K562 treated with DMSO at 1 percent for 24 hours (cell line): Measurements from ENCODE around the gene SAPCD2. TPM values are rescaled to one million over a fixed set of nuclear protein-coding genes. Genes with fewer than 3 reads are reported as not detected.

Source experiments
- total RNA-seq: library from RNA; unstranded; fragments of 300-600 nt; gene quantifications from 2 replicates; pipeline ENCODE4 v1.2.3, GENCODE V29; 2022; ENCODE audit warnings: low read depth; ENCODE audit not compliant: insufficient read depth

Gene SAPCD2, protein sequence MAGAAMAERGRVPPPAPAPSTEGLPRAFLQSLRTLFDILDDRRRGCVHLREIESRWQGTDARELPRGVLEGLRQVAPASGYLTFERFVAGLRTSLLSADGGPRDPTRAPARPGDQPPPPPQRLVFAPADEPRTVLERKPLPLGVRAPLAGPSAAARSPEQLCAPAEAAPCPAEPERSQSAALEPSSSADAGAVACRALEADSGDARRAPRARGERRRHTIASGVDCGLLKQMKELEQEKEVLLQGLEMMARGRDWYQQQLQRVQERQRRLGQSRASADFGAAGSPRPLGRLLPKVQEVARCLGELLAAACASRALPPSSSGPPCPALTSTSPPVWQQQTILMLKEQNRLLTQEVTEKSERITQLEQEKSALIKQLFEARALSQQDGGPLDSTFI
- 36.1 and 38.7 TPM in 2 replicates for total RNA-seq

DNA sequence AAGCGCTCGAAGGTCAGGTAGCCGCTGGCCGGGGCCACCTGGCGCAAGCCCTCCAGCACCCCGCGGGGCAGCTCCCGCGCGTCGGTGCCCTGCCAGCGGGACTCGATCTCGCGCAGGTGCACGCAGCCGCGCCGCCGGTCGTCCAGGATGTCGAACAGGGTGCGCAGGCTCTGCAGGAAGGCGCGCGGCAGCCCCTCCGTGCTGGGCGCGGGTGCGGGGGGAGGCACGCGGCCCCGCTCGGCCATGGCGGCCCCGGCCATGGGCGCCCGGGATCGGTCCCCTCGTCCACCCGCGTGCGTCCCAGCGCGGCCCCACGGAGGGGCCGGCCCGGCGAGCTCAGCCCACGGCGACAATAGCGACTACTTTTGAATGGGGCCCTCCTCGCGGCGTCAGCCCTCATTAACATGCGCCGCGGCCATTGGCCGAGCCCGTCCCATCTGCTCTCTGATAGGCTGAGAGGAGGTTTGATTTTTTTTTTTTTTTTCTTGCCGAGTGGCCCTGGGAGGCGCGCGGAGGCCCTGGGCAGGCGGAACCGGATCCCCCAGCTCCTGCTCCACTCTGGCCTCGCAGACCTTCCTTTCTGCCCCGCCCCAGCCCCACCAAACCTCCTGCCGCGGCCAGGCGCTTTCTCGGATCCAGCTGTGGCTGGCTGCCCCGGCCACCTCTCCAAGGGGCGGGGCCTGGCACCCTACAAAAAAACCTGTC lies at the start of gene SAPCD2:
Gene SAPCD2, minus strand, starts transcription at position 357 of the 705 bp plus-strand sequence. Its CDS starts 97 bp downstream, at position 260.

DNA sequence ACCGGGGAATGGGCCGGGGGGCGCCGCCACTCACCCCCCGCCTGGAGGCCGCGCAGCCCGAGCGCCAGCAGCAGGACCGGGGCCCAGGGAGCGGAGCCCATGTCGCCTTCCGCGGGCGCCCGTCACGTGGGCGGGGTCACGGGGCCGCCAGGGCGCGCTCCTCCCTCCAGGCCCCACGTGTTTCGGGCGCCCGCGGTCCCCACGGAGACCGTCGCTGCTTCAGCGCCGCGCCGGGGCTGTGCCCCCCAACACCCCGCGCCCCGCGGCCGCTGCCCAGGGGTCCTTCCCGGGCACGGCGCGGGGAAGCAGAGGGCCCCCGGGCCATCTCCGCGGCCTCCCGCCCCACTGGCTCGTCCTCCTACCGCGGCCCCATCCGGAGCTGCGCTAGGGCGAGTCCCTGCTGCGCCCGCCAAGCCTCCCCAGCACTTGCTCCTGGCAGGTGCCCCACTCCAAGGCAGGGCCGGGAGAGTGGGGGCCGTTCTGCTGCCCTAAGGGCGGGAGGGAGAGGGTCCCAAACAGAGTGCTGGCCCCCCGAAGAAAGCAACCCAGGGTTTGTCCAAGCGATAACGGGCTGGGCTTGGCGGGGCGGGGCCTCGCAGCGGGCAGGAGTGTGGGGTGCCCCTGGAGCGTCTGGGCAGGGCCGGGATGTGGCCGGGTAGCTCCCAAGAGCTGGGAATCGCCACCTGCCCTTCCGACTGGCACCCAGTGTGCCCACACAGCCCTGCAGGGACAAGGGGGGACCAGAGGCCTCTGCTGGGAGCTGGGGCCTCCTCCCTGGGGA lies 44.4 kb upstream of the SAPCD2 start, which contains the start of gene DPP7:
Gene DPP7, minus strand, starts transcription at position 121 of the 781 bp plus-strand sequence. Its CDS starts 20 bp downstream, at position 101.

DNA sequence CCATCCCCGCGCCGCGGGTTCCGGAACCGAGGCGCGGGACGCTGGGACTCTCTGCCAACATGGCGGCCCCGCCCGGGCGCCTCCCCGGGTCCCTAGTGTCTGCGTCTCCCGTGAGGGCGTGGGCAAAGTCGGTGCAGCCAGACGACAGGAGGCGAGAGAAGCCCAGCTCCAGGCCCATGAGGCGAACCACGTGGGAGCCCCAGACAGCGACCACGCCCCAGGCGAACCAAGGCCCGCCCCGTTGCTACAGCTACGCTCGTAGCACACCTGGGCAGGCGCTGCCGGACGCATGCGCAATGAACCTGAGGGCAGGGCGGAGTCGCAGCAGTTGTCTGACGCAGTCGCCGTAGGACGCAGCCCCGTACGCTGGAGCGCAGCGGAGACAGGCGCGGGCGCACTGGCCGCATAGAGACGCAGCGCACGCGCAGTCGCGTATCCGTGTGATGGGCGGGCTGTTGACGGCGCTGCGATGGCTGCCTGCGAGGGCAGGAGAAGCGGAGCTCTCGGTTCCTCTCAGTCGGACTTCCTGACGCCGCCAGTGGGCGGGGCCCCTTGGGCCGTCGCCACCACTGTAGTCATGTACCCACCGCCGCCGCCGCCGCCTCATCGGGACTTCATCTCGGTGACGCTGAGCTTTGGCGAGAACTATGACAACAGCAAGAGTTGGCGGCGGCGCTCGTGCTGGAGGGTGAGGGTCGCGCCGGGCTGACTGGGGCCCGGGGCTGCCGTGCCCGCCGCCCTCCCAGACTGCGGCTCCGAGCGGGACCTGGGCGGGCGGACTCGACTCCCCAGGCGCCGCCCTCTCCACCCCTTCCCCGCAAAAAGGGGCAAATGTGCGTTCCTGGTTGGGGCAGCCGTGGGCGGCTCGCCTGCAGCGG lies 16.4 kb upstream of the SAPCD2 start, which contains the start of gene MAN1B1:
Gene MAN1B1, plus strand, starts transcription at position 455 of the 878 bp plus-strand sequence. Its CDS starts 15 bp downstream, at position 470.

DNA sequence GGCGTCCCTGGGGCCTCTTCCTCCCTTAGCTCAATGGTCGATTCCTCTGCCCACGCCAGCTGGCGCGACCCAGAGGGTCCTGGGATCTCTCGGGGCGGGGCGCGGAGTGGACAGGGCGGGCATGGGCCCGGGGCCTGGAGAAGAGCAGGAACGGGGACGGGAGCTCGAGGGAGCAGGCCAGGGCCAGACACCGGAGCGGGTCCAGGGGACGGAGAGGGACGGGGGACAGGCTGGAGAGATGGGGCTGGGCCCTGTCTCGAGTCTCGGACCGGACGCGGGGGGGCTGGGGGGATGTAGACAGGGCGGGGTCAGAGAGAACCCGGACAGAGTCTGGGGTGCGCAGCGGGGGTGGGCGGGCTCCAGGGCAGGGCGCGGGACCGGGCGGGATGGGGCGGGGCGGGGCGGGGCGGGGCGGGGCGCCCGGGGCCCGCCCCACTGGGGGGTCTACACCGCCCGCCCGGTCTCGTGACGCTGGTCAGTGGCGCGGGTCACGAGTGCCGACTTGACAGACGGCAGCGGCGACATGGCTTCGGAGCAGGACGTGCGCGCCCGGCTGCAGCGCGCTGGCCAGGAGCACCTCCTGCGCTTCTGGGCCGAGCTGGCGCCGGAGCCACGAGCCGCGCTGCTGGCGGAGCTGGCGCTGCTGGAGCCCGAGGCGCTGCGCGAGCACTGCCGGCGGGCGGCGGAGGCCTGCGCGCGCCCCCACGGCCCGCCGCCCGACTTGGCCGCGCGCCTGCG lies 6.8 kb upstream of the SAPCD2 start, which contains the start of gene UAP1L1:
Gene UAP1L1, plus strand, starts transcription at position 508 of the 738 bp plus-strand sequence. Its CDS starts 16 bp downstream, at position 524.

DNA sequence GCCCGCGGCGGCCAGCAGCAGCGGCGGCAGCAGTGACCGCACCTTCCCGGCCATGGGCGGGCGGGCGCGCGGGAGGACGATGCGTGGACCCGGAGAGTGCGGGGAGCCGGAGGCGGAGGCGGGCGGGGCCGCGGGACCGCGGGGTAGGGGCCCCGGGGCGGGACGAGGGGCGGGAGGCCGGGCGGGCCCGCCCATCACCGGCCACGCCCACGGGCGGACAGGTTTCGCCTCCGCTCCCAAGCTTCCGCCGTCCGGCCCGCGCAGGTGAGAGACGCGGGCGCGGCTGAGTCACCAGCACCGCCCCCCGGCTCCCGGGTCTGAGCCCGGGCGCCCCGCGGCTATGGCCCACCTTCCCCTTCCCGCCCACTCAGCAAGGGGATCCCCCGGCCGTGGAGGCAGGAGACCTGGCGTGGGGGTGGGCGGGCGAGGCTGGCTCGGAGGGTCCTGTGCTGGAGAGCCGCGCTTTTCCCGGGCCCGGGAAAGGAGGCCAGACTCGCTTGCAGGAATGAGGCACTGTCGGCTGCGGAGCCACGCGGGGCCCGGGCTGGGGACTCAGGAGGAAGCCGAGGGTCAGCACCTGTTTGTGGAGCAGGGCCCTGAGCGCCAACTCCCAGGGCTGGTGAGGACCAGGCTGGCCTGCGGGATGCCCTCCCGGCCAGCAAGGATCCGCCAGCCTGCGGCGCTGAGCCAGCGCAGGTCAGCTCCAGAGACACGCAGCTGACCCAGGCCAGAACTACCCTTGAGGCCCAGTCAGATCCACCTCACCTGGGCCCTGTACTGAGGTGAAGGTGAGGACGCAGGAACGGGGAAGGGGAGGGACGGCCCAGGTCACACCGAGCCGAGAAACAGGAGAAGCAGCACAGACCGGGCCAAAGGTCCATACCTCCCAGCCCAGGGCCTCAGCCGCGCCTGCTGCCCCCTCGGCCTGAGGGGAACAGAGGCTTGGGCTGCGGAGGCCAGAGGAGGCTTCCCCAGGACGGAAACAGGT lies 16.1 kb downstream of the SAPCD2 start, which contains the start of gene ENTPD2:
Gene ENTPD2, minus strand, starts transcription at position 118 of the 988 bp plus-strand sequence. Its CDS starts 64 bp downstream, at position 54.

DNA sequence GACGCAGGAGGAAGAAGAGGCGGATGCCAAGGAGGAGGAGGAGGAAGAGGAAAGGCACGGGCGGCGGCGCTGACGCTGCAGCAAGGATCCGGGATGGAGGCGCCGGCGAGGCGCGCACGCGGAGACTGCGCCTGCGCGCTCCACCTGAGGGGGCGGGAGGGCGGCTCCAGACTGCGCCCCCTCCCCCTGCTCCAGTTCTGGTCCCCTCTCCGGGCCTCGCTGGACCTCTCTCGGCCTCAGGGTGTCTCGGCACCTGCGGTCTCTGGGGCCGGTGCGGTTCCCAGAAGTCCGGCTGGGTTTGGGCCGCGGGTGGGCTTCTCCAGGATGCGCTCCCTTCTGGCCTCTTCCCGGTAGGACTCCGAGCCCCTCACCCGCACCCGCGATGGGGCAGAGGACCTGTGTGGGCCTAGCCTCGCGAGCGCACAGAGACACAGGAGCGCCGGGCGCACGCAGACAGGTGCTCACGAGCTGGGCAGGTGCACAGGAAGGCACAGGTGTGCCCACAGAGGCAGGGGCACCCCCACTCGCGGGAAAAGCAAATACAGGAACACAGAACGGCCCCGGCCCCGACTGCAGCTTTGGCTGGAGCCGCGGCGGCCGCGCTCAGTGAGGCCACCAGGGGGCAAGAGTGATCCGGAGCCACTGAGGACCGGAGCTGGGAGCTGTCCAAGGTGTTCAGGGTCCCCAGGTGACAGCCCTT lies 24.1 kb downstream of the SAPCD2 start, which contains the start of gene NPDC1:
Gene NPDC1, minus strand, starts transcription at position 90 of the 700 bp plus-strand sequence. CDS start 188 bp downstream, outside the sequence.

DNA sequence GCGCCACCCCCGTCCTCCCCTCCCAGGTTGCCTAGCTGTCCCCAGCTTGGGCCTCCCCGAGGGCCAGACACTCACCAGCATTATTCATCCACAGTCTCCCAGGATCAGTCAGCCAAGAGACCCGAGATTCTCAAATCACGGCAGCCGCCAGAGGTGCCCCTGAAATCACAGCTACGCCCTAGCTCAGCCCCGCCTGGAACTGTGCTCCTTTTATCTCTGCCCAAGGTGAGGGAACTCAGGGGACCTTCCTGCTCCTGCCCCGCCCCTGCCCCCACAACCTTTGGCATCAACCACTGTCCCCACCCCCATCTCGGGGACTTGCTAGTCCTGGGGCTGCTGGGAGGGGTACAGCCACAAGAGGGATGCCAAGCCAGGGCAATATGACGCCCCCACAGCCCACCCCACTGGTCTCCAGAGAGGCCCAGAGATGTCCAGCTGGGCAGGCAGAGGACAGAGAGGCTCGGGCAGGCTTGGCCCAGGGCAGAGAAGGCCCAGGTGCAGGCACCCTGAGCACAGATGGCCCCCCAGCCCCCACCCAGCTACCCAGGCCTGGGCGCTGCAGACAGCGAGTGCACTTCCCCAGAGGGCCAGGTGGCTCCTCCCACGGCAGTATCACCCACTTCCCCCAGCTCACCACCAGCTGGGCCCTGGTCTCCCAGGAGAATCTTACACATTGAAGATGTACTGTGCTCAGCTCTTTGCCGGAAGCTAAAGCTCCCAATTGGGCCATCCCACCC lies 38.3 kb downstream of the SAPCD2 start, which contains the start of gene FUT7:
Gene FUT7, minus strand, starts transcription at position 185 of the 737 bp plus-strand sequence. Its CDS starts 97 bp downstream, at position 88.

DNA sequence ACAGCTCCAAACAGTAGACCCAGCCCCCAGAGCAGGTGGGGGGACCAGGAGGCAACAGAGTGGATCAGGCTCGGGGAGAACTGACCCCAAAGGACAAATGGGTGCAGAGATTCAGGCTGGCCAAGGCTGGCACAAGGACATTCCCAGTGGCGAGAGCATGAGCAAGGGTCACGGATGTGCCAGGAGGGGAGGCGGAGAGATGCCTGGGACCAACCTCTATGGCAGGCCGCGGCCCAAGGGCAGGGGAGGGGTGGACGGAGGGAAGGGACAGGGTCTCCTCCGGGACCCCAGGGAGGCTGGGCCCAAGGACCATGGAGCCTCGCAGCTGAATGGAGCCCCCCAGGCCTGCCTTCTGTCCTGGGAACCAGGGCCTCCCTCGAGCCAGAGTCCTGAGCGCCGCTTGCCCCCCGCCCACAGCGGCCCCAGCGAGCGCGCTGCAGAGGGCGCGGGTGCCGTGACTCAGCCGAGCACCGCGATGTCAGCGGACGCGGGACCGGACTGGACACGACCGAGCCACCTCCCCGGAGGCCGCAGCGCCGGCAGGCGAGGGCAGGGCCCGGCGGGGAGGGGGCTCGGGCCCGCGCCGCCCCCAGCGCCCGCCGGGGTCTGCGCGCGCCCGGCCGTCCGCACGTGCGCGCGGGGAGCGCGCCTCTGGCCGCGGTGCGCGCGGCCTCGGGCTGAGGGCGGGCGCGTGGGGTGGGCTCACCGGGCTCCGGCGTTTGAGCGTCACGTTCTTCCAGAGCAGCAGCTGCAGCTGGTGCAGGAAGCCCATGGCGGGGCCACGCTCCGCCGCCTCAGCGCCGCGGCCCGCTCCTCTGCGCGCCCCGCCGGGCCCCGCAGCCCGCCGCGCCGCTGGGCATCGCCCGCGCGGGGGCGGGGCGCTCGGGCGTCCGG lies 42.7 kb downstream of the SAPCD2 start, which contains the start of gene ABCA2:
Gene ABCA2, minus strand, starts transcription at position 869 of the 894 bp plus-strand sequence. Its CDS starts 97 bp downstream, at position 772.

Other genes with a start within 250 kb of the SAPCD2 start
- 12.3 and 15.9 TPM in 2 replicates for gene AJM1, start 228.1 kb downstream of the SAPCD2 start, total RNA-seq
- gene PHPT1, start 221.1 kb downstream of the SAPCD2 start, total RNA-seq = 163 and 193 TPM in 2 replicates
- gene MAMDC4, start 218.2 kb downstream of the SAPCD2 start, total RNA-seq = 1.9 and 3.1 TPM in 2 replicates
- gene EDF1, start 204.2 kb downstream of the SAPCD2 start, total RNA-seq = 668 and 686 TPM in 2 replicates
- gene TRAF2, start 184.0 kb downstream of the SAPCD2 start, total RNA-seq = 32.9 and 35.8 TPM in 2 replicates
- 150 and 189 TPM in 2 replicates for gene FBXW5, start 125.8 kb downstream of the SAPCD2 start, total RNA-seq
- 1.1 TPM in 1 of 2 replicates, not detected in the other for gene C8G, start 125.3 kb downstream of the SAPCD2 start, total RNA-seq
- gene LCN12, start 118.3 kb downstream of the SAPCD2 start, total RNA-seq = not detected in 2 replicates
- gene PTGDS, start 93.1 kb downstream of the SAPCD2 start, total RNA-seq = 5.6 and 7.3 TPM in 2 replicates
- gene LCNL1, start 87.6 kb downstream of the SAPCD2 start, total RNA-seq = not detected in 2 replicates
- 82.2 and 86.6 TPM in 2 replicates for gene PAXX, start 78.1 kb downstream of the SAPCD2 start, total RNA-seq
- gene CLIC3, start 74.0 kb downstream of the SAPCD2 start, total RNA-seq = 0.64 and 1.7 TPM in 2 replicates
- gene ABCA2, start 42.3 kb downstream of the SAPCD2 start, total RNA-seq = 11.0 and 24.1 TPM in 2 replicates
- not detected in 2 replicates for gene FUT7, start 38.5 kb downstream of the SAPCD2 start, total RNA-seq
- 0.66 and 1.1 TPM in 2 replicates for gene NPDC1, start 24.4 kb downstream of the SAPCD2 start, total RNA-seq
- 0.21 TPM in 1 of 2 replicates, not detected in the other for gene ENTPD2, start 16.5 kb downstream of the SAPCD2 start, total RNA-seq
- gene UAP1L1, start 7.0 kb upstream of the SAPCD2 start, total RNA-seq = 9.0 and 9.6 TPM in 2 replicates
- 52.5 and 56.8 TPM in 2 replicates for gene MAN1B1, start 16.4 kb upstream of the SAPCD2 start, total RNA-seq
- gene DPP7, start 44.2 kb upstream of the SAPCD2 start, total RNA-seq = 187 and 232 TPM in 2 replicates
- 0.12 and 0.78 TPM in 2 replicates for gene GRIN1, start 68.6 kb upstream of the SAPCD2 start, total RNA-seq
- not detected in 2 replicates for gene LRRC26, start 99.5 kb upstream of the SAPCD2 start, total RNA-seq
- not detected in 2 replicates for gene TMEM210, start 101.5 kb upstream of the SAPCD2 start, total RNA-seq
- 57.0 and 62.9 TPM in 2 replicates for gene ANAPC2, start 118.0 kb upstream of the SAPCD2 start, total RNA-seq
- 231 and 245 TPM in 2 replicates for gene SSNA1, start 118.1 kb upstream of the SAPCD2 start, total RNA-seq
- gene TPRN, start 130.2 kb upstream of the SAPCD2 start, total RNA-seq = 33.3 and 34.3 TPM in 2 replicates
- gene TMEM203, start 135.1 kb upstream of the SAPCD2 start, total RNA-seq = 70.6 and 73.1 TPM in 2 replicates
- gene NDOR1, start 135.1 kb upstream of the SAPCD2 start, total RNA-seq = 28.7 and 33.4 TPM in 2 replicates
- gene RNF208, start 151.7 kb upstream of the SAPCD2 start, total RNA-seq = 6.9 and 7.0 TPM in 2 replicates
- 1.6 and 1.7 TPM in 2 replicates for gene CYSRT1, start 154.6 kb upstream of the SAPCD2 start, total RNA-seq
- not detected in 2 replicates for gene RNF224, start 156.9 kb upstream of the SAPCD2 start, total RNA-seq
- gene SLC34A3, start 160.3 kb upstream of the SAPCD2 start, total RNA-seq = not detected in 2 replicates
- gene TUBB4B, start 170.7 kb upstream of the SAPCD2 start, total RNA-seq = 1,217 and 1,249 TPM in 2 replicates
- 0.60 TPM in 1 of 2 replicates, not detected in the other for gene STPG3, start 180.7 kb upstream of the SAPCD2 start, total RNA-seq
- gene NELFB, start 184.8 kb upstream of the SAPCD2 start, total RNA-seq = 123 TPM in 2 replicates
- gene TOR4A, start 207.2 kb upstream of the SAPCD2 start, total RNA-seq = 86.6 and 103 TPM in 2 replicates
- 19.3 and 20.3 TPM in 2 replicates for gene NRARP, start 231.7 kb upstream of the SAPCD2 start, total RNA-seq